H1 (cell line): ENCODE results near the gene NUS1. TPM values are rescaled to one million over a fixed set of nuclear protein-coding genes. Genes with fewer than 3 reads are reported as not detected.

Experiments
- CTCF ChIA-PET: fragments of 300-600 bp; sonication (Branson Sonifier 250); formaldehyde crosslinking; loops from one replicate; lab custom pipeline; 2021; ENCODE audit not compliant: partially characterized antibody; lab: Charles Lee
- POLR2A ChIA-PET: fragments of 300-600 bp; sonication (Branson Sonifier 250); formaldehyde crosslinking; loops from one replicate; lab custom pipeline; 2021; ENCODE audit warnings: inconsistent platforms; ENCODE audit not compliant: partially characterized antibody; lab: Charles Lee
- DNase-seq, 2 experiments: peaks; one replicate each; pipeline versions ENCODE4 v3.0.0 to v3.0.0-alpha.2; 2010 to 2022; ENCODE audit warnings: low spot score in 2 of 2, low read depth in 1 of 2, mixed read lengths in 1 of 2
- FAIRE-seq: peaks from 2 replicates; lab custom pipeline; 2011; peaks lifted over from hg19 to GRCh38; lab: Jason Lieb, UNC
- H2AFZ ChIP-seq: 2 replicates; pipeline ENCODE4 v1.8.1; 2012; ENCODE audit warnings: low read length, inconsistent platforms
- H2AK5ac ChIP-seq: 2 replicates; pipeline ENCODE4 v1.6.1; 2013; ENCODE audit warnings: low read depth, low read length
- H2BK120ac ChIP-seq: replicated peaks from 2 replicates; pipeline ENCODE3; 2013; ENCODE audit warnings: low read depth, low read length, inconsistent platforms
- H2BK12ac ChIP-seq: 2 replicates; pipeline ENCODE4 v1.6.1; 2013; ENCODE audit warnings: low read depth, low read length
- H2BK15ac ChIP-seq: 2 replicates; pipeline ENCODE4 v1.6.1; 2013; ENCODE audit warnings: low read length
- H2BK20ac ChIP-seq: 2 replicates; pipeline ENCODE4 v1.6.1; 2013; ENCODE audit warnings: low read length
- H2BK5ac ChIP-seq: 2 replicates; pipeline ENCODE4 v1.6.1; 2013; ENCODE audit warnings: low read depth, low read length
- H3K14ac ChIP-seq: 2 replicates; pipeline ENCODE4 v1.6.1; 2013; ENCODE audit warnings: inconsistent platforms; ENCODE audit not compliant: insufficient read length
- H3K18ac ChIP-seq: 2 replicates; pipeline ENCODE4 v1.6.1; 2013; ENCODE audit warnings: low read length; ENCODE audit errors: extremely low read depth
- H3K23ac ChIP-seq: 2 replicates; pipeline ENCODE4 v1.6.1; 2013; ENCODE audit warnings: inconsistent platforms; ENCODE audit not compliant: insufficient read length
- H3K23me2 ChIP-seq: 2 replicates; pipeline ENCODE4 v1.6.1; 2013; ENCODE audit warnings: low read depth, low read length
- H3K27ac ChIP-seq: 2 replicates; pipeline ENCODE4 v1.6.1; 2011; ENCODE audit warnings: low read depth, low read length, inconsistent platforms
- H3K27me3 ChIP-seq, 4 experiments: replicated peaks in 1 of 4; 1 replicate in 1 of 4; 2 replicates in 3 of 4; pipeline versions ENCODE4 v1.6.1 to v1.8.1; 2011 to 2013; ENCODE audit warnings: low read length in 3 of 4, mild to moderate bottlenecking in 3 of 4, inconsistent platforms in 2 of 4, mixed read lengths in 2 of 4, moderate library complexity in 1 of 4; ENCODE audit not compliant: control insufficient read depth in 3 of 4, insufficient read depth in 3 of 4; ENCODE audit errors: extremely low read depth in 1 of 4
- H3K36me3 ChIP-seq, 4 experiments: 2 replicates each; pipeline versions ENCODE4 v1.6.1 to v1.8.1; 2011 to 2013; ENCODE audit warnings: mild to moderate bottlenecking in 4 of 4, low read length in 3 of 4, moderate library complexity in 2 of 4, control low read depth in 1 of 4, inconsistent platforms in 1 of 4; ENCODE audit not compliant: insufficient read depth in 4 of 4, control insufficient read depth in 2 of 4
- H3K4ac ChIP-seq: replicated peaks from 2 replicates; pipeline ENCODE3; 2013; ENCODE audit warnings: low read length, low read depth, mixed read lengths, inconsistent platforms; ENCODE audit not compliant: insufficient read length
- H3K4me1 ChIP-seq, 4 experiments: replicated peaks in 1 of 4; 1 replicate in 1 of 4; 2 replicates in 3 of 4; pipeline versions ENCODE4 v1.6.1 to v1.8.1; 2011 to 2013; ENCODE audit warnings: low read length in 3 of 4, inconsistent platforms in 2 of 4, mixed read lengths in 1 of 4; ENCODE audit not compliant: insufficient read depth in 4 of 4, control insufficient read depth in 3 of 4
- H3K4me2 ChIP-seq, 2 experiments: 2 replicates each; pipeline versions ENCODE4 v1.6.1 to v1.8.1; 2011 to 2013; ENCODE audit warnings: low read depth in 2 of 2, low read length in 2 of 2, control low read depth in 1 of 2, inconsistent platforms in 1 of 2, mild to moderate bottlenecking in 1 of 2; ENCODE audit not compliant: insufficient read depth in 1 of 2
- H3K4me3 ChIP-seq, 4 experiments: fragments of 200-600, 300-600 bp in 1 of 4; sonication (generic), shearing (Covaris generic), sonication (Bioruptor Twin) in 1 of 4; 2 replicates each; pipeline versions ENCODE4 v1.5.1 to v1.8.1; 2011 to 2016; ENCODE audit warnings: low read length in 4 of 4, low read depth in 3 of 4, control low read depth in 2 of 4, inconsistent platforms in 2 of 4, mild to moderate bottlenecking in 2 of 4, mixed read lengths in 1 of 4, moderate library complexity in 1 of 4; ENCODE audit not compliant: insufficient read depth in 2 of 4; ENCODE audit errors: extremely low read depth in 1 of 4
- H3K56ac ChIP-seq: replicated peaks from 2 replicates; pipeline ENCODE3; 2013; ENCODE audit warnings: low read depth, mild to moderate bottlenecking, mixed read lengths, low read length, inconsistent platforms; ENCODE audit not compliant: insufficient read length
- H3K79me1 ChIP-seq: 2 replicates; pipeline ENCODE4 v1.6.1; 2013; ENCODE audit warnings: low read depth, low read length, control low read depth
- H3K79me2 ChIP-seq, 2 experiments: 2 replicates each; pipeline versions ENCODE4 v1.6.1 to v1.8.1; 2012 to 2013; ENCODE audit warnings: low read length in 2 of 2, mild to moderate bottlenecking in 2 of 2, inconsistent platforms in 1 of 2; ENCODE audit not compliant: insufficient read depth in 2 of 2, control insufficient read depth in 1 of 2
- H3K9ac ChIP-seq, 4 experiments: replicated peaks in 1 of 4; 1 replicate in 1 of 4; 2 replicates in 3 of 4; pipeline versions ENCODE4 v1.6.1 to v1.8.1; 2011 to 2013; ENCODE audit warnings: low read depth in 3 of 4, low read length in 3 of 4, control low read depth in 2 of 4, mild to moderate bottlenecking in 2 of 4, moderate library complexity in 2 of 4, inconsistent platforms in 1 of 4; ENCODE audit errors: extremely low read depth in 1 of 4
- H3K9me3 ChIP-seq, 2 experiments: 2 replicates each; pipeline versions ENCODE4 v1.6.1 to v1.8.1; 2012 to 2013; ENCODE audit warnings: mild to moderate bottlenecking in 2 of 2, moderate library complexity in 2 of 2, control low read depth in 1 of 2, inconsistent platforms in 1 of 2, low read depth in 1 of 2, low read length in 1 of 2, mixed read lengths in 1 of 2; ENCODE audit not compliant: insufficient read depth in 2 of 2
- H4K20me1 ChIP-seq, 2 experiments: replicated peaks in 1 of 2; 2 replicates each; pipeline versions ENCODE3 to v1.8.1; 2011 to 2013; ENCODE audit warnings: inconsistent platforms in 2 of 2, low read length in 2 of 2, mild to moderate bottlenecking in 1 of 2; ENCODE audit not compliant: insufficient read depth in 2 of 2, control insufficient read depth in 1 of 2
- H4K5ac ChIP-seq: 2 replicates; pipeline ENCODE4 v1.6.1; 2013; ENCODE audit warnings: low read length, low read depth, mixed read lengths, inconsistent platforms; ENCODE audit not compliant: insufficient read length
- H4K8ac ChIP-seq: 2 replicates; pipeline ENCODE4 v1.8.0; 2013; ENCODE audit warnings: mild to moderate bottlenecking, moderate library complexity, low read length, inconsistent platforms; ENCODE audit not compliant: insufficient read depth; ENCODE audit errors: extremely low read depth
- H4K91ac ChIP-seq: replicated peaks from 2 replicates; pipeline ENCODE3; 2013; ENCODE audit warnings: low read length, mixed read lengths, inconsistent platforms; ENCODE audit not compliant: insufficient read length
- BACH1 ChIP-seq: IDR thresholded peaks from 2 replicates; pipeline ENCODE4 v1.6.1; 2012; ENCODE audit warnings: low read length, improper control_type of control experiment
- EP300 ChIP-seq, 2 experiments: IDR thresholded peaks; 1 replicate in 1 of 2; 2 replicates in 1 of 2; pipeline ENCODE4 v1.6.1; 2011 to 2012; ENCODE audit warnings: low read depth in 2 of 2, low read length in 2 of 2, mild to moderate bottlenecking in 2 of 2, borderline replicate concordance in 1 of 2, inconsistent platforms in 1 of 2, moderate library complexity in 1 of 2
- NRF1 ChIP-seq: IDR thresholded peaks from 2 replicates; pipeline ENCODE4 v1.6.1; 2011; ENCODE audit warnings: mild to moderate bottlenecking, low read depth, low read length, improper control_type of control experiment
- WGBS, 2 experiments: shearing (Covaris generic) in 1 of 2; methylation state at CpG; one replicate each; pipeline versions ENCODE4 v1.1.6 to v1.1.7; 2013 to 2015; ENCODE audit warnings: low lambda C conversion rate in 2 of 2, mixed read lengths in 2 of 2, inconsistent platforms in 1 of 2, low coverage in 1 of 2, missing lambda C conversion rate in 1 of 2; ENCODE audit not compliant: insufficient replicate concordance in 2 of 2, insufficient coverage in 1 of 2, insufficient read length in 1 of 2; ENCODE audit errors: extremely low coverage in 1 of 2, missing lambda C conversion rate in 1 of 2; 5-methylcytosine and 5-hydroxymethylcytosine counted together
- polyA plus RNA-seq, 7 experiments: library from polyadenylated mRNA; depleted of rRNA in 3 of 7; stranded (reverse) in 5 of 7; unstranded in 2 of 7; fragments of >200 nt in 5 of 7; fragments of 200-250 nt in 2 of 7; gene quantifications; 1 replicate in 5 of 7; 2 replicates in 1 of 7; 4 replicates in 1 of 7; pipeline versions ENCODE4 v1.2.1 to v1.2.3, GENCODE V29; 2011 to 2013; ENCODE audit warnings: missing spikeins in 2 of 7, mixed read lengths in 2 of 7
- total RNA-seq: library from RNA; stranded (reverse); fragmentation: NEBNext Ultra II Directional; extraction: Animal tissue kit (Norgen Biotek cat#: 25700); gene quantifications from 2 replicates; pipeline ENCODE4 v1.2.1, GENCODE V29; 2021
- TF ChIP-seq, protein P1 (sequence below): IDR thresholded peaks from 2 replicates; pipeline ENCODE4 v1.6.1; 2011; ENCODE audit warnings: low read depth, mild to moderate bottlenecking, low read length; ENCODE audit not compliant: insufficient read depth

Gene NUS1
- total and polyA plus RNA-seq, 2 of the 8 experiments (the other 6 are each of a cell fraction or from before 2014, with no cell fraction given): 20.7 to 77.7 TPM

DNA sequence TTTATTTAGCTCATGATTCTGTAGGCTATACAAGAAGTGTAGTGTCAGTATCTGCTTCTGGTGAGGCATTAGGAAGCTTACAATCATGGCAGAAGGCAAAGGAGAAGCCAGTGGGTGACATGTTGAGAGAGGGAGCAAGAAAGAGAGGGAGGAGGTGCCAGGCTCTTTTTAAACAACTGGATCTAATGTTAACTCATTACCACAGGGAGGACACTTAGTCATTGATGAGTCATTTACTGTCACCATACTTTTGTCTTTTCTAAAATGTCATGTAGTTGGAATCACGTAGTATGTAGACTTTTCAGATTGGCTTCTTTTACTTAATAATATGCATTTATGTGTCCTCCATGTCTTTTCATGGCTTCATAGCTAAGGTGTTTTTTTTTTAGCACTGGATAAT lies 58.1 kb downstream of the NUS1 start:
- Histone ChIP-seq H3K36me3 (no peaks in the 10 kb centered on the region), H4K91ac (no peak overlapping the region), H3K23me2 (no peaks in the 10 kb centered on the region), H2AFZ (no peak overlapping the region), H3K56ac (no peak overlapping the region), H4K20me1 (no peaks in the 10 kb centered on the region), H3K4me3 (no peak overlapping the region), H3K9ac (no peak overlapping the region), H3K4me2 (no peak overlapping the region), H3K79me2 (no peaks in the 10 kb centered on the region), H2BK20ac (no peak overlapping the region), H3K27me3 (no peaks in the 10 kb centered on the region), H2BK5ac (no peak overlapping the region), H3K27ac (no peak overlapping the region), H3K23ac (no peak overlapping the region), H2BK120ac (no peak overlapping the region), H3K14ac (no peak overlapping the region), H3K79me1 (no peaks in the 10 kb centered on the region), H2AK5ac (no peak overlapping the region), H2BK15ac (no peak overlapping the region), H3K4me1 (no peaks in the 10 kb centered on the region), H4K8ac (no peak overlapping the region), H3K18ac (no peak overlapping the region), H2BK12ac (no peak overlapping the region), H3K9me3 (no peaks in the 10 kb centered on the region), H3K4ac (no peak overlapping the region), H4K5ac (no peak overlapping the region)
- POLR2A ChIA-PET: no interaction called here
- no peak for DNase-seq
- CTCF ChIA-PET: no interaction called here
- no peak for FAIRE-seq
- 92% methylated on average over 1 of the region's 1 CpG; no CpG with 5 or more reads in 1 of the 2 experiments for WGBS, 2 experiments
- no peak for TF ChIP-seq NRF1
- TF ChIP-seq, protein P1, sequence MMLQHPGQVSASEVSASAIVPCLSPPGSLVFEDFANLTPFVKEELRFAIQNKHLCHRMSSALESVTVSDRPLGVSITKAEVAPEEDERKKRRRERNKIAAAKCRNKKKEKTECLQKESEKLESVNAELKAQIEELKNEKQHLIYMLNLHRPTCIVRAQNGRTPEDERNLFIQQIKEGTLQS: no peak
- TF ChIP-seq BACH1: no peak
- no peak for TF ChIP-seq EP300 (IDR thresholded peaks at IDR 0.05; ENCODE audit: borderline replicate concordance in 1 of 2, low read depth in 2 of 2, low read length in 2 of 2)
